ENCODE measurements around the gene ADNP2.

The ADNP2 gene

GRCh38 chr18:80108739-80109675, at the start of gene ADNP2:
ADNP2 (plus strand) TSS chr18:80109262; CDS start chr18:80117543, 8,281 bp downstream.
- DNase-seq = peak; percentile 88

DNA sequence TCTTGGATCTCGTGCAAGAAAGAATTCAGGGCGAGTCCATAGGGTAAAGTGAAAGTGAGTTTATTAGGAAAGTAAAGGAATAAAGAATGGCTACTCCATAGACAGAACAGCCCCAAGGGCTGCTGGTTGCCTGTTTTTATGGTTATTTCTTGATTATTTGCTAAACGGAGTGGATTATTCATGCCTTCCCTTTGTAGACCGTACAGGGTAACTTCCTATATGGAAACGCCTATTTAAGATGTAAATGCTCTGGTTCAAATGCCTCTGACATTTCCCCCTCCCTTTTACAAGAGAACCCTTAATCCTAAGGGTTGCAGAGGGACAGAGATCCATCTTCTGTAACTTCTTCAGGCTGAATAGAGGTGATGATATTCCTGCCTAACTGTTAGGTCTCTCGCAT, 49.1 kb upstream of the ADNP2 start:
- DNase-seq = no peak

- DNase-seq = no peak
Measured at GRCh38 chr18:80065705-80066104, 43.4 kb upstream of the ADNP2 start.

DNA sequence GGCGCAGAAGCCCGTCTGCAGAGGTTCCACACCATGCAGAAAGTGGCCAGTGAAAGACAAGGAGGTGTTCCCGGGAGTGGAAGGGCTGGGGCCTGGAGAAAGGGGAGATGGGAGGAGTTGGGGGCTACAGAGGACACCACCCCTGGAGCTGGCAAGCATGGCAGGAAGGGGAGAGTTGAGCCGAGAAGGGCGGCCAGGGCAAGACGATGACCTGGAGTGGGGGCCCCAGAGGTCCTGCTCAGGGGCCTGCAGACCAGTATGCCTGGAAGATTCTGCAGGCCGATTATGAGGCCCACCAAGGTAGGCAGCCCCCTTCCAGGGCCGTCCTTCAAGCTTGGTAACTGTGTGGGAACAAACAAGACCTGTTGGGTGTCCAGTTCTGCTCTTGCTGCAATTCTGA, 41.7 kb upstream of the ADNP2 start:
- no peak for DNase-seq

- no peak for DNase-seq
Measured at GRCh38 chr18:80067897-80068296, 41.2 kb upstream of the ADNP2 start.

GRCh38 chr18:80068571-80069272, 40.3 kb upstream of the ADNP2 start:
- no peak for DNase-seq

GRCh38 chr18:80070825-80071224, 38.2 kb upstream of the ADNP2 start:
- DNase-seq = no peak

DNA sequence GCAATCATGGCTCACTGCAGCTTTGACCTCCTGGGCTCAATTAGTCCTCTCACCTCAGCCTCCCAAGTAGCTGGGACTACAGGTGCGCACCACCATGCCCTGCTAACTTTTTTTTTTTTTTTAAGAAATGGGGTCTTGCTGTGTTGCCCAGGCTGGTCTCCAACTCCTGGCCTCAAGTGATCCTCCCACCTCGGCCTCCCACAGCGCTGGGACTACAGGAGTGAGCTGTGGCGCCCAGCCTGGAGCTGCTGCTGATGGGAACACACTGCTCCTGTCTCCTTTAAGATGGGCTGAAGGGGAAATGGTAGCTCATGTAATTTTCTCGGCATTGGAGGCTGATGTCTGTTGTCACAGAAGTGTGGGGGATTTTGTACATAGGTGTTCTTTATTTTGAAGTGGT, 34.9 kb upstream of the ADNP2 start:
- no peak for DNase-seq

GRCh38 chr18:80074697-80075096, 34.4 kb upstream of the ADNP2 start:
- DNase-seq = no peak

- no peak for DNase-seq
Measured at GRCh38 chr18:80075940-80076339, 33.1 kb upstream of the ADNP2 start.

GRCh38 chr18:80076379-80076778, 32.7 kb upstream of the ADNP2 start:
- no peak for DNase-seq

DNA sequence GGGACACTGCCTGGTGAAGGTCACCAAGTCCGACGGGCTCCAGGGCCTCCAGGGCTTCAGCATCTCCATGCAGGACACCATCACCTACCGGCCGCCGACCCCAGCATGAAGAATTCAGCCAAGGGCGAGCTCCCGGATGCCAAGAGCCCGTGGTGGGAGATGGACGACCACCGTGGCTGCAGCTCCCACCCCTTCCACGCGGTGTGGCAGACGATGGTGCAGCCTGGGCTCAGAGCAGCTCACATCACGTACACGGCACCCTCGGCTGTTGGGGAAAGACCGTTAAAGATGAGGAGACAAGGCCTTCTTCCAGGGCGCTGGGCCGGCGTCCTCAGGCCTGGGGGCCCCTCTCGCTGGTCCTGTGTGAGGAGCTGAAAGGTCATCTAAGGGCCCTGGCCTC, 31.2 kb upstream of the ADNP2 start:
- no peak for DNase-seq

GRCh38 chr18:80086281-80086680, 22.8 kb upstream of the ADNP2 start:
- DNase-seq = no peak

- no peak for DNase-seq
Measured at GRCh38 chr18:80088036-80088435, 21.0 kb upstream of the ADNP2 start.

DNA sequence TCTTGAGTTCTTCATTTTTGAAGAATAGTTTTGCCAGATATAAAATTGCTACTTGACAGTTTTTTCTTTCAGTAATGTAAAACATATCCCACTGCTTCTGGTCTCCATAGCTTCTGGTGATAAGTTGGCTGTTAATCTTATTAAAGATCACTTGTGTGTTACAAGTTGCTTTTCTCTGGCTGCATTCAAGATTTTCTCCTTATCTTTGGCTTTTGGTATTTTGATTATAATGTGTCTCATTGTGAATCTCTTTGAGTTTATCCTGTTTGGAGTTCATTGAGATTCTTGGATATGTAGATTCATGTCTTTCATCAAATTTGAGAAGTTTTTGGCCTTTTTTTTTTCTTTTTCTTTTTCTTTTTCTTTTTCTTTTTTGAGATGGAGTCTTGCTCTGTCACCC, 20.2 kb upstream of the ADNP2 start:
- DNase-seq = no peak

GRCh38 chr18:80095414-80095813, 13.6 kb upstream of the ADNP2 start:
- DNase-seq = no peak

- no peak for DNase-seq
Measured at GRCh38 chr18:80096032-80096565, 13.0 kb upstream of the ADNP2 start.

GRCh38 chr18:80097201-80097600, 11.9 kb upstream of the ADNP2 start:
- no peak for DNase-seq

GRCh38 chr18:80103231-80103630, 5.8 kb upstream of the ADNP2 start:
- DNase-seq = no peak

DNA sequence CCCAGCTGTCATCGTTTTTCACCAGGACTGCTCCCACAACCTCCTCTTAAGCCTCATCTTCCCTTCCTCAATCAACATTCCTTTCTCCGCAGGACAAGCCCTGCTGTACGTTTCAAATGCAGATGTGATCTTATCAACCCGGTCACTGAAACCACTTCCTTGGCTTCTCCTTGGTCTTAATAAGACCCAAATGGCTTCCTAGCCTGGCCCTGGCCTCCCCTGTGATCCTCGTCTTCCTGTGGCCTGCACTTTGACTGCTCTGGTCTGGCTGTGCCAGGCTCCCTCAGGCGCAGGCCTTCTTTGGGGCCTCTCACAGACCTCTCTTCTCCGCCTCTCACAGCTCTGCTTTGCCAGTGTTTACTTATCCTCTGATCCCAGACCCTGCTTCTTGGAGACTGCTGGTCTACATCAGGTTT, 4.7 kb upstream of the ADNP2 start:
- DNase-seq = no peak

DNA sequence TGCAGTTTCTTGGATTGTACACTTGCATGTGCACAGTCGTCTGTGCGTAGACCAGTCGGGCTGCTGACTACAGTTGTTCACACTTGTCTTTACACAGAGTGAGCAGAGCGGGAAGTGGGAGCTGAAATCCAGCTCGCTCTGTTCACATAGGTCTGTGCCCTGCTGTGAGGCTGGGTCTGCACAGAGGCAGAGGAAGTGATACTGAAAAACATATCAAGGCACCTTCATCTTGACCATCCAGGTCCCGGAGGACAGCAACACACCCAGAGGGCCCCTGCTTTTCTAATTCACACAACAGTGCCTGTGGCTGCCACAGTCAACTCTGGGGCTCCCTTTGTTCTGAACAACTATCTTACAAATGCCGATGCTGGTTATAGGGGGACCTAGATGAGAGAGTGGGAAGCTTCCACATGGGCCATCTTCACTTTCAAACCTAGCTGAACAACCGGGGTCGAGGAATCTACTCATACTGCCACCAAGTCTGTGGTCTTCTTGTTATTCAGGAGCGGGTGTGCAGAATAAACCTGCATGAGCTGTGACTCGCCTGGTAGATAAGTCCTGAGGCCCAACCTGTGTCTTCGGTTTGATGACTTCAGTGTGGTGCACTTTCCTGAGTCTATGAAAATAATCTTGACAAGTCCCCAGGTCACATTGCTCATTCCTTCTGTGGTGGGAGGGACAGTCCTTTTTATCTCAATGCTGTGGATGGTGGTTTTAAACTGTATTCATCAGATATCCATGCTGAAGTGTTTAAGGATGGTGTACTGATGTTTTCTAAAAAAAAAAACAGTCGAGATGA, 3.5 kb upstream of the ADNP2 start:
- DNase-seq = no peak

GRCh38 chr18:80106482-80107051, 2.5 kb upstream of the ADNP2 start:
- DNase-seq = no peak

GRCh38 chr18:80107426-80107825, 1.6 kb upstream of the ADNP2 start:
- no peak for DNase-seq
